DOHH2 (cell line): ENCODE results near the gene KRTAP20-2.

Experiments used
- H3F3A ChIP-seq: fragments of 200-600 bp; sonication (generic), shearing (Covaris generic); 2 replicates; pipeline ENCODE4 v1.6.0; 2016; ENCODE audit warnings: antibody characterized with exemption, mild to moderate bottlenecking; ENCODE audit not compliant: control insufficient read depth, insufficient read depth
- H3K27ac ChIP-seq: fragments of 200-600 bp; sonication (generic); 2 replicates; pipeline ENCODE4 v1.5.1; 2014; ENCODE audit warnings: low read depth, mild to moderate bottlenecking, low read length, moderate library complexity
- H3K27me3 ChIP-seq: fragments of 200-600 bp; sonication (generic); 2 replicates; pipeline ENCODE4 v1.6.1; 2014; ENCODE audit warnings: mild to moderate bottlenecking, low read length, mixed read lengths; ENCODE audit not compliant: control insufficient read depth
- H3K36me3 ChIP-seq: fragments of 200-600 bp; sonication (generic); 2 replicates; pipeline ENCODE4 v1.6.1; 2014; ENCODE audit warnings: mild to moderate bottlenecking, low read length, moderate library complexity, mixed read lengths; ENCODE audit not compliant: control insufficient read depth
- H3K4me1 ChIP-seq: fragments of 200-600 bp; sonication (generic); 2 replicates; pipeline ENCODE4 v1.6.1; 2014; ENCODE audit warnings: mild to moderate bottlenecking, low read length, mixed read lengths; ENCODE audit not compliant: control insufficient read depth
- H3K4me2 ChIP-seq: fragments of 200-600 bp; sonication (generic); 2 replicates; pipeline ENCODE4 v1.6.0; 2014; ENCODE audit warnings: mild to moderate bottlenecking, low read length, moderate library complexity
- H3K4me3 ChIP-seq: fragments of 200-600 bp; sonication (generic); 2 replicates; pipeline ENCODE4 v1.5.1; 2014; ENCODE audit warnings: mild to moderate bottlenecking, low read length, mixed read lengths
- H3K79me2 ChIP-seq: fragments of 200-600 bp; sonication (generic); 2 replicates; pipeline ENCODE4 v1.6.1; 2014; ENCODE audit warnings: mild to moderate bottlenecking, low read length, mixed read lengths; ENCODE audit not compliant: control insufficient read depth
- H3K9me2 ChIP-seq: fragments of 200-600 bp; sonication (generic); replicated peaks from 2 replicates; pipeline ENCODE4 v1.6.1; 2014; ENCODE audit warnings: mild to moderate bottlenecking, low read length, mixed read lengths; ENCODE audit not compliant: control insufficient read depth
- H3K9me3 ChIP-seq: fragments of 200-600 bp; sonication (generic); 2 replicates; pipeline ENCODE4 v1.6.1; 2014; ENCODE audit warnings: antibody characterized with exemption, low read length, mixed read lengths; ENCODE audit not compliant: control insufficient read depth, insufficient read depth
- H4K20me1 ChIP-seq: fragments of 200-600 bp; sonication (generic); 2 replicates; pipeline ENCODE4 v1.6.0; 2014; ENCODE audit warnings: low read depth, mild to moderate bottlenecking, antibody characterized with exemption, low read length, moderate library complexity; ENCODE audit not compliant: control insufficient read depth, insufficient read depth
- CTCF ChIP-seq: fragments of 200-600 bp; sonication (generic); IDR thresholded peaks from one replicate; pipeline ENCODE4 v1.5.1; 2014; ENCODE audit warnings: antibody characterized with exemption, mild to moderate bottlenecking, low read depth, low read length; ENCODE audit not compliant: poor library complexity, severe bottlenecking
- EZH2phosphoT487 ChIP-seq: fragments of 200-600 bp; sonication (generic); IDR thresholded peaks from 2 replicates; pipeline ENCODE4 v1.6.1; 2017; ENCODE audit warnings: borderline replicate concordance, mild to moderate bottlenecking, antibody characterized with exemption, low read length, moderate library complexity, mixed read lengths

The KRTAP20-2 gene

DNA sequence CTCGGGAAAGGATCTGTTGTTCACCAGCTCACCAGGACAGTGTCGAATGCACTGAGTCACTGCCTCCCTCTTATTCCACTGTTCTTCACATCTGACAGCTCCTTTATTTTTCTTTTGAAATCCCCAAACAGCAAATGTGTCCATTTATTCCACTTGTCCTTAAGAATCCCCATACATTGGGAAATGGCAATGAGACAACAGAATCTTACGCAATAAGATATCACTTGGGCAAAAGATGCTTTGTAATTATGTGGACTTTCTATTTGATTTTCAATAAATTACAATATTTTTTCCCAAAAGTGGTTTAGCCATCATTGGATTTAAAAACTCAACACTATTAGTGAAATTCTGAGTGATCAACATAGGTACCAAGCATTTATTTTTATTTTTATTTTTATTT, 3.7 kb downstream of the KRTAP20-2 start:
- no peaks in the 10 kb centered on the region for H3K36me3 ChIP-seq
- no peaks in the 10 kb centered on the region for H3K27me3 ChIP-seq
- H3K4me3 ChIP-seq = no peak overlapping the region
- H3K79me2 ChIP-seq = no peaks in the 10 kb centered on the region
- no peaks in the 10 kb centered on the region for H3F3A ChIP-seq
- no peak for TF ChIP-seq EZH2phosphoT487
- TF ChIP-seq CTCF = no peak
- H3K9me3 ChIP-seq = no peaks in the 10 kb centered on the region
- no peak overlapping the region for H3K4me2 ChIP-seq
- no peaks in the 10 kb centered on the region for H3K4me1 ChIP-seq
- H3K27ac ChIP-seq = no peak overlapping the region
- H4K20me1 ChIP-seq = no peaks in the 10 kb centered on the region
- H3K9me2 ChIP-seq = no peaks in the 10 kb centered on the region

- Histone ChIP-seq H3K79me2 (no peaks in the 10 kb centered on the region), H3K4me2 (no peak within 1 kb of the TSS), H3K27me3 (no peaks in the 10 kb centered on the region), H3K4me1 (no peaks in the 10 kb centered on the region), H3K4me3 (no peak within 1 kb of the TSS), H3F3A (no peaks in the 10 kb centered on the region), H3K27ac (no peak within 1 kb of the TSS), H4K20me1 (no peaks in the 10 kb centered on the region), H3K36me3 (no peaks in the 10 kb centered on the region), H3K9me3 (no peaks in the 10 kb centered on the region), H3K9me2 (no peaks in the 10 kb centered on the region)
- TF ChIP-seq CTCF (no peak), EZH2phosphoT487 (no peak)
Measured at GRCh38 chr21:30642564-30642963, 7.6 kb downstream of the KRTAP20-2 start, which contains the start of gene KRTAP20-3. TSS of gene KRTAP20-3 (plus strand) at chr21:30642864.

- Histone ChIP-seq H3K27me3 (no peaks in the 10 kb centered on the region), H3K4me3 (no peak overlapping the region), H3K27ac (no peak overlapping the region), H4K20me1 (no peaks in the 10 kb centered on the region), H3K9me3 (no peaks in the 10 kb centered on the region), H3K4me2 (no peak overlapping the region), H3K9me2 (no peaks in the 10 kb centered on the region), H3K79me2 (no peaks in the 10 kb centered on the region), H3K36me3 (no peaks in the 10 kb centered on the region), H3F3A (no peaks in the 10 kb centered on the region), H3K4me1 (no peaks in the 10 kb centered on the region)
- no peak for TF ChIP-seq CTCF
- TF ChIP-seq EZH2phosphoT487 = no peak
Measured at GRCh38 chr21:30646904-30647414, 12.0 kb downstream of the KRTAP20-2 start.

GRCh38 chr21:30652891-30653290, 17.9 kb downstream of the KRTAP20-2 start:
- no peak for TF ChIP-seq CTCF
- no peak for TF ChIP-seq EZH2phosphoT487
- Histone ChIP-seq H3K9me3 (no peaks in the 10 kb centered on the region), H3K36me3 (no peaks in the 10 kb centered on the region), H3F3A (no peaks in the 10 kb centered on the region), H3K79me2 (no peaks in the 10 kb centered on the region), H3K4me1 (no peaks in the 10 kb centered on the region), H3K9me2 (no peaks in the 10 kb centered on the region), H3K27me3 (no peaks in the 10 kb centered on the region), H3K4me2 (no peak overlapping the region), H3K4me3 (no peak overlapping the region), H3K27ac (no peak overlapping the region), H4K20me1 (no peaks in the 10 kb centered on the region)
